Measurements from ENCODE around the gene NELL1. TPM values are rescaled to one million over a fixed set of nuclear protein-coding genes. Genes with fewer than 3 reads are reported as not detected.

Gene NELL1
- total RNA-seq, 1 experiment from 2014 or later, result not detected

DNA sequence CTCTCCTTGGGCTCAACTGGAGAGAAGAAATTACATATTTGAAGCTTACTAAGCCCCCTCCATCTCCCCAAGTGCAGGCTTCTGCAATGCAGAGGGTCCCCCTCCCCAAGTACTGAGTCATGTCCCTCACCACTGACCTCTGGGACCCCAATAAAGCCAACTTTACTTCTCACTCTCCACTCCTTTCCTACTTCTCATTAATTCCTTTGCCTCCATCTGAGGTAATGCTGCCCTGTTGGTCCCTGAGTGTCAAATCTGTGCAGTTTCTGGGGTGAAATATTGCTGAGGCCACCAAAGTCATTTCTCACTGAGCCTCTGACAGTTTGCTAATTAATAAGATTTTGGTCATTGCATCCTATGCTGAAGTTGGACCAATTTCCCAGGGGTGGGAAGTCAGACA is 101.6 kb downstream of the NELL1 start:
- ChIA-PET POLR2A (no interaction called here), CTCF (no interaction called here)
- Mint-ChIP-seq H3K9me3 (ENCODE audit: unreplicated experiment) (no peaks in the 10 kb centered on the region), H3K4me1 (ENCODE audit: low read depth, unreplicated experiment) (no peaks in the 10 kb centered on the region), H3K4me3 (ENCODE audit: unreplicated experiment) (no peak overlapping the region), H3K27me3 (ENCODE audit: insufficient read depth, unreplicated experiment) (peaks cover 11% of the 10 kb centered on the region), H3K27ac (ENCODE audit: unreplicated experiment) (no peak overlapping the region), H3K36me3 (ENCODE audit: insufficient read depth, unreplicated experiment) (no peaks in the 10 kb centered on the region)
- BruUV-seq (replicated peaks), result no TSS peak
- H3K9me3 ChIP-seq, result no peaks in the 10 kb centered on the region
- intact Hi-C loops (cut with micrococcal nuclease; ENCODE audit: unreplicated experiment), result no loop called here
- no peak overlapping the region for H3K4me3 ChIP-seq (ENCODE audit: low read depth, low read length)
- TF ChIP-seq, protein P1, sequence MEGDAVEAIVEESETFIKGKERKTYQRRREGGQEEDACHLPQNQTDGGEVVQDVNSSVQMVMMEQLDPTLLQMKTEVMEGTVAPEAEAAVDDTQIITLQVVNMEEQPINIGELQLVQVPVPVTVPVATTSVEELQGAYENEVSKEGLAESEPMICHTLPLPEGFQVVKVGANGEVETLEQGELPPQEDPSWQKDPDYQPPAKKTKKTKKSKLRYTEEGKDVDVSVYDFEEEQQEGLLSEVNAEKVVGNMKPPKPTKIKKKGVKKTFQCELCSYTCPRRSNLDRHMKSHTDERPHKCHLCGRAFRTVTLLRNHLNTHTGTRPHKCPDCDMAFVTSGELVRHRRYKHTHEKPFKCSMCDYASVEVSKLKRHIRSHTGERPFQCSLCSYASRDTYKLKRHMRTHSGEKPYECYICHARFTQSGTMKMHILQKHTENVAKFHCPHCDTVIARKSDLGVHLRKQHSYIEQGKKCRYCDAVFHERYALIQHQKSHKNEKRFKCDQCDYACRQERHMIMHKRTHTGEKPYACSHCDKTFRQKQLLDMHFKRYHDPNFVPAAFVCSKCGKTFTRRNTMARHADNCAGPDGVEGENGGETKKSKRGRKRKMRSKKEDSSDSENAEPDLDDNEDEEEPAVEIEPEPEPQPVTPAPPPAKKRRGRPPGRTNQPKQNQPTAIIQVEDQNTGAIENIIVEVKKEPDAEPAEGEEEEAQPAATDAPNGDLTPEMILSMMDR (IDR thresholded peaks at IDR 0.05; ENCODE audit: insufficient read depth in 1 of 2, low read depth in 1 of 2, low read length in 1 of 2, severe bottlenecking in 1 of 2, unreplicated experiment in 1 of 2), result no peak
- no peaks in the 10 kb centered on the region for H3K36me3 ChIP-seq (ENCODE audit: control insufficient read depth, insufficient read depth, low read length)
- no peaks in the 10 kb centered on the region for H3K4me1 ChIP-seq
- no peaks in the 10 kb centered on the region for H3K27me3 ChIP-seq (replicated peaks; ENCODE audit: control insufficient read depth, insufficient read depth, low read length)
- no peak for DNase-seq

DNA sequence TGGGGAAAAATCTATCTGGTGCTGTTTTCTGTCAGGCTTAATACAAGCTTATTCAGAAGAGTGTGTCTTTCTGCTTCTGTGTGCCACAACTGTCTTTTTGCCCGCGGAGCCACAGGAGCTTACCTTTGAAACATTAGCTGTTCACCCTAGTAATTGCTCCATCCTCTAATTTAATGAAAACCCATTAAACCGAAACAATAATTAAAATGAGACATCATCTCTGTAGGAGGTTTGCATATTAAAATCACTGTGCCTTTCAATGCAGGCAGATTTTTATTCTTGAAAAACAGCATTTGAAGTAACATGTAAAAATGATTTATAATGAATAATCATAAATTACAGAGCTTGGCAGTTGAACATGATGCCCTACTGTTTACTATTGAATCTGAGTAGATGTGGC is 102.3 kb downstream of the NELL1 start:
- Mint-ChIP-seq H3K4me3 (ENCODE audit: unreplicated experiment) (no peak overlapping the region), H3K36me3 (ENCODE audit: insufficient read depth, unreplicated experiment) (no peaks in the 10 kb centered on the region), H3K27me3 (ENCODE audit: insufficient read depth, unreplicated experiment) (peaks cover 11% of the 10 kb centered on the region), H3K27ac (ENCODE audit: unreplicated experiment) (no peak overlapping the region), H3K9me3 (ENCODE audit: unreplicated experiment) (no peaks in the 10 kb centered on the region), H3K4me1 (ENCODE audit: low read depth, unreplicated experiment) (no peaks in the 10 kb centered on the region)
- ChIA-PET CTCF (no interaction called here), POLR2A (no interaction called here)
- no peaks in the 10 kb centered on the region for H3K27me3 ChIP-seq (replicated peaks; ENCODE audit: control insufficient read depth, insufficient read depth, low read length)
- H3K36me3 ChIP-seq (ENCODE audit: control insufficient read depth, insufficient read depth, low read length), result no peaks in the 10 kb centered on the region
- no peaks in the 10 kb centered on the region for H3K4me1 ChIP-seq
- BruUV-seq (replicated peaks), result no TSS peak
- H3K9me3 ChIP-seq, result no peaks in the 10 kb centered on the region
- H3K4me3 ChIP-seq (ENCODE audit: low read depth, low read length), result no peak overlapping the region
- intact Hi-C loops (cut with micrococcal nuclease; ENCODE audit: unreplicated experiment), result no loop called here
- no peak for DNase-seq
- TF ChIP-seq, protein P1 (IDR thresholded peaks at IDR 0.05; ENCODE audit: insufficient read depth in 1 of 2, low read depth in 1 of 2, low read length in 1 of 2, severe bottlenecking in 1 of 2, unreplicated experiment in 1 of 2), result no peak

DNA sequence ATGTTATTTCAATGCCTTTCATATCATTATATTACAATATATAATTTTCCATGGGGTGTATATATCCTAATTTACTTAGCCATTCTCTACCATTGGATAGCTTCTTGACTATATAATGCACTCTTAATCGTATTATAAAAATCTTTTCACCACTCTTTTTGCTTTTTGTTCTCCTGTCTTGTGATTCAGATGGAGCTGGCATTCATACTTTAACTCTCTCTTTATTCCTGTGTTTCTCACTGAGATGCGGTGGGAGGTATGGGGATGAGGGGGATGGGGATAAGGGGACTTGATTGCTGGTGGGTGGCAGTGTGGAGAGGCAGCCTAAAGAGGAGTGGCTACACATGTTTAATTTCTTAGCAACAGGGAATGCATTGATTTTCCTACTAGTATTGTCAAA is 105.9 kb downstream of the NELL1 start:
- H3K36me3 Mint-ChIP-seq (ENCODE audit: insufficient read depth, unreplicated experiment), result no peaks in the 10 kb centered on the region
- no peak overlapping the region for H3K27ac Mint-ChIP-seq (ENCODE audit: unreplicated experiment)
- H3K4me3 Mint-ChIP-seq (ENCODE audit: unreplicated experiment), result no peak overlapping the region

More for the DNA sequence above, 105.9 kb downstream of the NELL1 start:
- TF ChIP-seq, protein P1 (IDR thresholded peaks at IDR 0.05; ENCODE audit: insufficient read depth in 1 of 2, low read depth in 1 of 2, low read length in 1 of 2, severe bottlenecking in 1 of 2, unreplicated experiment in 1 of 2), result no peak
- ChIA-PET CTCF (no interaction called here), POLR2A (no interaction called here)
- Mint-ChIP-seq H3K9me3 (ENCODE audit: unreplicated experiment) (peaks cover under 1% of the 10 kb centered on the region), H3K27me3 (ENCODE audit: insufficient read depth, unreplicated experiment) (peaks cover 7% of the 10 kb centered on the region), H3K4me1 (ENCODE audit: low read depth, unreplicated experiment) (no peaks in the 10 kb centered on the region)
- Histone ChIP-seq H3K9me3 (no peaks in the 10 kb centered on the region), H3K4me3 (ENCODE audit: low read depth, low read length) (no peak overlapping the region), H3K36me3 (ENCODE audit: control insufficient read depth, insufficient read depth, low read length) (no peaks in the 10 kb centered on the region), H3K27me3 (replicated peaks; ENCODE audit: control insufficient read depth, insufficient read depth, low read length) (no peaks in the 10 kb centered on the region), H3K4me1 (no peaks in the 10 kb centered on the region)
- no TSS peak for BruUV-seq (replicated peaks)
- no peak for DNase-seq
- intact Hi-C loops (cut with micrococcal nuclease; ENCODE audit: unreplicated experiment), result no loop called here

Data from Caco-2 (cell line).